HepG2 (cell line): Measurements from ENCODE around the gene SETD1B. TPM values are rescaled to one million over a fixed set of nuclear protein-coding genes. Genes with fewer than 3 reads are reported as not detected.

ENCODE experiments used
- ATAC-seq: fragments of 200-7000 bp; cut with Tn5 transposase; 3 replicates; pipeline ENCODE4 v1.9.1; 2020; ENCODE audit warnings: mild to moderate bottlenecking, moderate library complexity
- BruUV-seq: library from RNA; stranded (reverse); fragments of 400-500 nt; replicated peaks from 2 replicates; lab custom pipeline; 2021; lab: Mats Ljungman, UMichigan
- CTCF ChIA-PET: fragments of 300-600 bp; formaldehyde crosslinking; extraction: SDS; loops from one replicate; lab custom pipeline; 2021; ENCODE audit warnings: low total read pairs, inconsistent platforms, low intra/inter-chr PET ratio; lab: Yijun Ruan, JAX
- POLR2A ChIA-PET: fragments of 350-600 bp; sonication (Branson Sonifier 250); formaldehyde crosslinking; loops from one replicate; lab custom pipeline; 2020; ENCODE audit warnings: antibody characterized with exemption, inconsistent platforms; lab: Yijun Ruan, JAX
- DNase-seq: peaks from one replicate; pipeline ENCODE4 v3.0.0-alpha.2; 2015; ENCODE audit warnings: low spot score
- FAIRE-seq: peaks from 3 replicates; lab custom pipeline; 2011; peaks lifted over from hg19 to GRCh38; lab: Jason Lieb, UNC
- H2AFZ ChIP-seq: one replicate; pipeline ENCODE4 v1.6.1; 2011; ENCODE audit warnings: low read length, inconsistent platforms
- H3K27ac ChIP-seq: fragments of 300-600 bp; 3 replicates; pipeline ENCODE4 v1.8.0; 2011; ENCODE audit warnings: mixed run types, mild to moderate bottlenecking, mixed read lengths, low read length, inconsistent platforms; ENCODE audit not compliant: insufficient read depth; ENCODE audit errors: extremely low read length
- H3K27me3 ChIP-seq, 2 experiments: fragments of 200-600 bp in 1 of 2; 2 replicates in 1 of 2; 3 replicates in 1 of 2; pipeline versions ENCODE4 v1.6.0 to v1.8.0; 2011; ENCODE audit warnings: low read length in 2 of 2, mild to moderate bottlenecking in 2 of 2, moderate library complexity in 2 of 2, inconsistent platforms in 1 of 2; ENCODE audit not compliant: insufficient read depth in 2 of 2, control insufficient read depth in 1 of 2
- H3K36me3 ChIP-seq, 2 experiments: fragments of 200-600 bp in 1 of 2; replicated peaks in 1 of 2; 2 replicates in 1 of 2; 3 replicates in 1 of 2; pipeline versions ENCODE4 v1.5.1 to v1.8.0; 2011; ENCODE audit warnings: low read length in 2 of 2, inconsistent platforms in 1 of 2; ENCODE audit not compliant: insufficient read depth in 2 of 2, control insufficient read depth in 1 of 2
- H3K4me1 ChIP-seq: 2 replicates; pipeline ENCODE4 v1.5.1; 2012; ENCODE audit warnings: low read length, inconsistent platforms; ENCODE audit not compliant: insufficient read depth
- H3K4me2 ChIP-seq: 2 replicates; pipeline ENCODE4 v1.6.0; 2011; ENCODE audit warnings: low read depth, low read length, inconsistent platforms
- H3K4me3 ChIP-seq, 3 experiments: fragments of 200-600 bp in 1 of 3; sonication (generic), shearing (Covaris generic) in 1 of 3; replicated peaks in 1 of 3; 2 replicates each; pipeline ENCODE4 v1.5.1; 2011 to 2016; ENCODE audit warnings: low read length in 3 of 3, inconsistent platforms in 2 of 3, low read depth in 2 of 3, mild to moderate bottlenecking in 2 of 3, control low read depth in 1 of 3, mixed read lengths in 1 of 3; ENCODE audit not compliant: insufficient read depth in 1 of 3
- H3K79me2 ChIP-seq: one replicate; pipeline ENCODE4 v1.6.1; 2011; ENCODE audit warnings: low read length, inconsistent platforms; ENCODE audit not compliant: insufficient read depth
- H3K9ac ChIP-seq: 2 replicates; pipeline ENCODE4 v1.6.0; 2011; ENCODE audit warnings: mild to moderate bottlenecking, low read depth, low read length, inconsistent platforms; ENCODE audit not compliant: insufficient read depth
- H3K9me3 ChIP-seq: 2 replicates; pipeline ENCODE4 v1.5.1; 2012; ENCODE audit warnings: mild to moderate bottlenecking, low read length
- H4K20me1 ChIP-seq: 2 replicates; pipeline ENCODE4 v1.6.0; 2011; ENCODE audit warnings: inconsistent platforms, mild to moderate bottlenecking, low read length, moderate library complexity; ENCODE audit not compliant: insufficient read depth
- AGO2 ChIP-seq: fragments of 200-400 bp; formaldehyde crosslinking; optimal IDR thresholded peaks from 2 replicates; pipeline ENCODE3; 2017; ENCODE audit warnings: mild to moderate bottlenecking, low read depth, low read length, moderate library complexity
- CBFB ChIP-seq: sonication (generic); formaldehyde crosslinking; IDR thresholded peaks from 2 replicates; pipeline ENCODE4 v1.4.0; 2020; ENCODE audit warnings: missing genetic modification reagents
- HNRNPH1 ChIP-seq: fragments of 200-400 bp; formaldehyde crosslinking; optimal IDR thresholded peaks from 2 replicates; pipeline ENCODE3; 2017; ENCODE audit warnings: mild to moderate bottlenecking, low read depth, low read length
- IRF2 ChIP-seq: IDR thresholded peaks from 2 replicates; pipeline ENCODE4 v1.6.1; 2018; ENCODE audit warnings: missing genetic modification reagents, missing compliant biosample characterization
- JUNB ChIP-seq: sonication (generic); formaldehyde crosslinking; IDR thresholded peaks from 2 replicates; pipeline ENCODE4 v1.8.0; 2022; ENCODE audit warnings: missing genetic modification reagents, mild to moderate bottlenecking, borderline replicate concordance
- POGZ ChIP-seq: sonication (generic); formaldehyde crosslinking; IDR thresholded peaks from 2 replicates; pipeline ENCODE4 v1.4.0; 2020; ENCODE audit warnings: mild to moderate bottlenecking, missing genetic modification reagents
- RARA ChIP-seq: IDR thresholded peaks from 2 replicates; pipeline ENCODE4 v1.6.1; 2016; ENCODE audit warnings: missing genetic modification reagents, missing compliant biosample characterization
- REXO4 ChIP-seq: sonication (generic); formaldehyde crosslinking; IDR thresholded peaks from 2 replicates; pipeline ENCODE4 v1.8.0; 2022; ENCODE audit warnings: missing genetic modification reagents, mild to moderate bottlenecking, borderline replicate concordance
- SMARCC2 ChIP-seq: fragments of 450-650 bp; IDR thresholded peaks from 2 replicates; pipeline ENCODE4 v1.6.1; 2017; ENCODE audit warnings: antibody characterized with exemption, mild to moderate bottlenecking
- SPEN ChIP-seq: sonication (generic); formaldehyde crosslinking; IDR thresholded peaks from 2 replicates; pipeline ENCODE4 v1.5.1; 2020; ENCODE audit warnings: low read depth, mild to moderate bottlenecking, missing genetic modification reagents
- ZBTB7B ChIP-seq: sonication (generic); formaldehyde crosslinking; IDR thresholded peaks from 2 replicates; pipeline ENCODE4 v1.4.0; 2020; ENCODE audit warnings: missing genetic modification reagents
- ZNF232 ChIP-seq: sonication (generic); formaldehyde crosslinking; IDR thresholded peaks from 2 replicates; pipeline ENCODE4 v1.4.0; 2020; ENCODE audit warnings: missing genetic modification reagents, borderline replicate concordance
- ZNF260 ChIP-seq: sonication (generic); formaldehyde crosslinking; IDR thresholded peaks from 2 replicates; pipeline ENCODE4 v1.4.0; 2020; ENCODE audit warnings: missing genetic modification reagents, low read depth, mild to moderate bottlenecking, borderline replicate concordance
- ZNF382 ChIP-seq: sonication (generic); formaldehyde crosslinking; IDR thresholded peaks from 2 replicates; pipeline ENCODE4 v1.5.0; 2020; ENCODE audit warnings: missing genetic modification reagents, mild to moderate bottlenecking, borderline replicate concordance
- ZNF605 ChIP-seq: sonication (generic); formaldehyde crosslinking; IDR thresholded peaks from 2 replicates; pipeline ENCODE4 v1.8.0; 2022; ENCODE audit warnings: mild to moderate bottlenecking, missing genetic modification reagents
- ZNF615 ChIP-seq: sonication (generic); formaldehyde crosslinking; IDR thresholded peaks from 2 replicates; pipeline ENCODE4 v1.5.0; 2020; ENCODE audit warnings: mild to moderate bottlenecking, missing genetic modification reagents, borderline replicate concordance
- ZNF850 ChIP-seq: sonication (generic); formaldehyde crosslinking; conservative IDR thresholded peaks from 2 replicates; pipeline ENCODE4 v1.9.0; 2021; ENCODE audit warnings: mild to moderate bottlenecking, missing genetic modification reagents
- WGBS: methylation state at CpG from one replicate; pipeline ENCODE4 v1.1.6; 2017; ENCODE audit warnings: low lambda C conversion rate; 5-methylcytosine and 5-hydroxymethylcytosine counted together
- in situ Hi-C: cut with HindIII; loops from 2 replicates; pipeline ENCODE4 v1.10.0; 2017; ENCODE audit warnings: low pct_unique_long_range_greater_than_20kb; ENCODE audit not compliant: extremely low pct_ligation_motif_present
- intact Hi-C: fragments of 100-400 bp; cut with micrococcal nuclease; formaldehyde crosslinking; loops from one replicate; pipeline ENCODE4 v1.10.0; 2022; ENCODE audit not compliant: unreplicated experiment
- polyA plus RNA-seq, 8 experiments: library from polyadenylated mRNA; depleted of rRNA in 3 of 8; stranded (reverse) in 7 of 8; unstranded in 1 of 8; fragments of >200 nt; fragmentation: Illumina TruSeq in 4 of 8; extraction: Trizol in 4 of 8; gene quantifications; 2 replicates each; pipeline versions ENCODE4 v1.2.1 to v1.2.3, GENCODE V29; 2011 to 2016; ENCODE audit warnings: low read depth in 4 of 8, missing spikeins in 1 of 8, mixed read lengths in 1 of 8; ENCODE audit not compliant: insufficient read depth in 1 of 8
- total RNA-seq, 5 experiments: library from RNA; depleted of rRNA; stranded (reverse); fragments of >200 nt; fragmentation: Illumina TruSeq; extraction: Trizol; gene quantifications; 2 replicates each; pipeline ENCODE4 v1.2.3, GENCODE V29; 2016; ENCODE audit warnings: low read depth in 1 of 5
- TF ChIP-seq, protein P1 (sequence below): sonication (generic); formaldehyde crosslinking; IDR thresholded peaks from 2 replicates; pipeline ENCODE4 v1.4.0; 2020; ENCODE audit warnings: missing genetic modification reagents; ENCODE audit errors: not compliant biosample characterization
- TF ChIP-seq, protein P2 (sequence below): sonication (generic); formaldehyde crosslinking; IDR thresholded peaks from 2 replicates; pipeline ENCODE4 v1.4.0; 2020; ENCODE audit warnings: mild to moderate bottlenecking, missing genetic modification reagents
- TF ChIP-seq, protein P3 (sequence below): sonication (generic); formaldehyde crosslinking; IDR thresholded peaks from 2 replicates; pipeline ENCODE4 v1.8.0; 2022; ENCODE audit warnings: mild to moderate bottlenecking, missing genetic modification reagents, borderline replicate concordance

SETD1B gene
- total and polyA plus RNA-seq, 2 of the 13 experiments (the other 11 are each of a cell fraction or from before 2014, with no cell fraction given) = 1.1 to 1.4 TPM

- TF ChIP-seq IRF2 (CRISPR knock-in tag) = no peak
- TF ChIP-seq, protein P1, sequence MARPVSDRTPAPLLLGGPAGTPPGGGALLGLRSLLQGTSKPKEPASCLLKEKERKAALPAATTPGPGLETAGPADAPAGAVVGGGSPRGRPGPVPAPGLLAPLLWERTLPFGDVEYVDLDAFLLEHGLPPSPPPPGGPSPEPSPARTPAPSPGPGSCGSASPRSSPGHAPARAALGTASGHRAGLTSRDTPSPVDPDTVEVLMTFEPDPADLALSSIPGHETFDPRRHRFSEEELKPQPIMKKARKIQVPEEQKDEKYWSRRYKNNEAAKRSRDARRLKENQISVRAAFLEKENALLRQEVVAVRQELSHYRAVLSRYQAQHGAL (CRISPR knock-in tag) = no peak
- no peak for TF ChIP-seq SPEN
- no peak for TF ChIP-seq ZNF232
- TF ChIP-seq AGO2 = no peak
- no peak for TF ChIP-seq ZBTB7B (CRISPR knock-in tag)
- no peak for TF ChIP-seq ZNF615 (CRISPR knock-in tag)
Measured at GRCh38 chr12:121843236-121843982, 39.6 kb downstream of the SETD1B start (continued).

DNA sequence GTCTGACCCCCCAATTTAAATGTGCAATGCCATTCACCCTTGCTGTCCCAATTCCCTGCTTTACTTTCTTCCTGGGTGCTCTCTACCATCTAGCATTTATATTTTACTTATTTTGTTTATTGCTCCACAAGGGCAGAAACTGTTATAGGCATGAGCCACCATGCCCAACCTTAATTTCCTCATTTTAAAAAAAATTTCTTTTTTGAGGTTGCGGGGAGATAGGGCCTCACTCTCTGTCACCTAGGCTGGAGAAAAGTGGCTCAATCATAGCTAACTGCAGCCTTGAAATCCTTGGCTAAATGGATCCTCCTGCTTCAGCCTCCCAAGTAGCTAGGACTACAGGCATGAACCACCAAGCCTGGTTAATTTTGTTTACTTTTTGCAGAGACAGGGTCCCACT lies 41.9 kb downstream of the SETD1B start:
- ChIA-PET CTCF (no interaction called here), POLR2A (no interaction called here)
- H3K9me3 ChIP-seq = no peaks in the 10 kb centered on the region
- ATAC-seq = no peak
- no peaks in the 10 kb centered on the region for H3K79me2 ChIP-seq
- no peak overlapping the region for H3K9ac ChIP-seq
- intact Hi-C loops (no loop called here), in situ Hi-C loops (no loop called here)
- no peak overlapping the region for H3K4me3 ChIP-seq
- no peak for DNase-seq
- no peak for FAIRE-seq
- H3K27ac ChIP-seq = no peak overlapping the region
- H3K36me3 ChIP-seq = peaks cover 5 to 17% of the 10 kb centered on the region in 2 experiments; a peak in 3 of 5 replicates
- H2AFZ ChIP-seq = no peak overlapping the region
- H3K27me3 ChIP-seq = no peaks in the 10 kb centered on the region
- no peaks in the 10 kb centered on the region for H4K20me1 ChIP-seq
- H3K4me1 ChIP-seq = 0 out of 2 replicates have a peak, but pooled peaks cover 7% of the 10 kb centered on the region
- H3K4me2 ChIP-seq = no peak overlapping the region
- no TSS peak for BruUV-seq
- WGBS = 93% methylated on average over 1 of the region's 1 CpG
- TF ChIP-seq REXO4 (CRISPR knock-in tag) (no peak), RARA (CRISPR knock-in tag) (no peak), HNRNPH1 (no peak), ZNF260 (CRISPR knock-in tag) (no peak), ZNF605 (CRISPR knock-in tag) (no peak), ZNF382 (CRISPR knock-in tag) (no peak), ZNF850 (no peak), JUNB (CRISPR knock-in tag) (no peak), CBFB (CRISPR knock-in tag) (no peak), ZBTB7B (CRISPR knock-in tag) (no peak), POGZ (CRISPR knock-in tag) (no peak), SMARCC2 (no peak)
- TF ChIP-seq, protein P2, sequence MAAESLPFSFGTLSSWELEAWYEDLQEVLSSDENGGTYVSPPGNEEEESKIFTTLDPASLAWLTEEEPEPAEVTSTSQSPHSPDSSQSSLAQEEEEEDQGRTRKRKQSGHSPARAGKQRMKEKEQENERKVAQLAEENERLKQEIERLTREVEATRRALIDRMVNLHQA (CRISPR knock-in tag) = no peak
- TF ChIP-seq, protein P3, sequence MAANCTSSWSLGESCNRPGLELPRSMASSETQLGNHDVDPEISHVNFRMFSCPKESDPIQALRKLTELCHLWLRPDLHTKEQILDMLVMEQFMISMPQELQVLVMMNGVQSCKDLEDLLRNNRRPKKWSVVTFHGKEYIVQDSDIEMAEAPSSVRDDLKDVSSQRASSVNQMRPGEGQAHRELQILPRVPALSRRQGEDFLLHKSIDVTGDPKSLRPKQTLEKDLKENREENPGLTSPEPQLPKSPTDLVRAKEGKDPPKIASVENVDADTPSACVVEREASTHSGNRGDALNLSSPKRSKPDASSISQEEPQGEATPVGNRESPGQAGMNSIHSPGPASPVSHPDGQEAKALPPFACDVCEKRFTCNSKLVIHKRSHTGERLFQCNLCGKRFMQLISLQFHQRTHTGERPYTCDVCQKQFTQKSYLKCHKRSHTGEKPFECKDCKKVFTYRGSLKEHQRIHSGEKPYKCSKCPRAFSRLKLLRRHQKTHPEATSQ (CRISPR knock-in tag) = no peak
